Hepatocyte (in vitro differentiated cells): ENCODE data around the gene TMED10.

Experiments
- EZH2phosphoT487 ChIP-seq: fragments of 200-600 bp; sonication (generic); IDR thresholded peaks from one replicate; pipeline ENCODE4 v1.6.1; 2018; ENCODE audit warnings: antibody characterized with exemption, mild to moderate bottlenecking, low read depth, moderate library complexity; ENCODE audit not compliant: unreplicated experiment, severe bottlenecking
- TF ChIP-seq, protein P1 (sequence below): fragments of 200-600 bp; sonication (generic); IDR thresholded peaks from 2 replicates; pipeline ENCODE4 v1.5.1; 2016; ENCODE audit warnings: antibody characterized with exemption, mild to moderate bottlenecking; ENCODE audit not compliant: poor library complexity

DNA sequence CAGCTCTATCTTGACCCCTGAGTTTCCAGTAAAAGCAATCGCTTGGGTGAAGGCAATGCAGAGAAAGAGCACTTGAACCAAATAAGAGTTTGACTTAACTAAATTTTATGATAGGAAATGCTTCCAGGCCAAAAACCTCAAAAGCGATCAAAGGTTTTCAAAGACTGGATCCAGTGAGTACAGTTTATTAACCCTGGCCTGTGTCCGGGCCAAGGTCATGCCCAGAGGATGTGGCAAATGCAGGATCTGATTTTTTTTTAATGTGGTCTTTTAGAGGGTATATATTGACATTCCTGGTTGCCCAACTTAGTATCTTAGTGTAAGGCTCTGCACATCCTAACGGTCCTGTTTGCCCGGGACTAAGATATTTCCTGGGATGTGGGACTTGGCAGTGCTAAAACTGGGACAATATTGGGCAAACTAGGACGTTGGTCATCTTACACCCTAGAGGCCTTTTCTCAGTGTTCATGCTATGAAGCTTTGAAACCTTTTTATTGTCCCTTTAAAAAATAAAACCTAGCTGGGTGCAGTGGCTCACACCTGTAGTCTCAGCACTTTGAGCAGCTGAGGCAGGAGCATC is 40.1 kb upstream of the TMED10 start:
- TF ChIP-seq, protein P1, sequence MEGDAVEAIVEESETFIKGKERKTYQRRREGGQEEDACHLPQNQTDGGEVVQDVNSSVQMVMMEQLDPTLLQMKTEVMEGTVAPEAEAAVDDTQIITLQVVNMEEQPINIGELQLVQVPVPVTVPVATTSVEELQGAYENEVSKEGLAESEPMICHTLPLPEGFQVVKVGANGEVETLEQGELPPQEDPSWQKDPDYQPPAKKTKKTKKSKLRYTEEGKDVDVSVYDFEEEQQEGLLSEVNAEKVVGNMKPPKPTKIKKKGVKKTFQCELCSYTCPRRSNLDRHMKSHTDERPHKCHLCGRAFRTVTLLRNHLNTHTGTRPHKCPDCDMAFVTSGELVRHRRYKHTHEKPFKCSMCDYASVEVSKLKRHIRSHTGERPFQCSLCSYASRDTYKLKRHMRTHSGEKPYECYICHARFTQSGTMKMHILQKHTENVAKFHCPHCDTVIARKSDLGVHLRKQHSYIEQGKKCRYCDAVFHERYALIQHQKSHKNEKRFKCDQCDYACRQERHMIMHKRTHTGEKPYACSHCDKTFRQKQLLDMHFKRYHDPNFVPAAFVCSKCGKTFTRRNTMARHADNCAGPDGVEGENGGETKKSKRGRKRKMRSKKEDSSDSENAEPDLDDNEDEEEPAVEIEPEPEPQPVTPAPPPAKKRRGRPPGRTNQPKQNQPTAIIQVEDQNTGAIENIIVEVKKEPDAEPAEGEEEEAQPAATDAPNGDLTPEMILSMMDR, result no peak
- TF ChIP-seq EZH2phosphoT487, result no peak
